NCI-H2081 treated with DMSO at 0.1 percent for 48 hours (cell line): ENCODE measurements around the gene HOXB2.

Experiments
- DNase-seq: peaks from one replicate; lab custom pipeline; 2025; lab: John Stamatoyannopoulos, UW

HOXB2 gene

GRCh38 chr17:48552466-48553189 is 7.7 kb upstream of the HOXB2 start:
- DNase-seq = no peak

- no peak for DNase-seq
These were observed 6.9 kb upstream of the HOXB2 start for GRCh38 chr17:48551596-48552465.

DNA sequence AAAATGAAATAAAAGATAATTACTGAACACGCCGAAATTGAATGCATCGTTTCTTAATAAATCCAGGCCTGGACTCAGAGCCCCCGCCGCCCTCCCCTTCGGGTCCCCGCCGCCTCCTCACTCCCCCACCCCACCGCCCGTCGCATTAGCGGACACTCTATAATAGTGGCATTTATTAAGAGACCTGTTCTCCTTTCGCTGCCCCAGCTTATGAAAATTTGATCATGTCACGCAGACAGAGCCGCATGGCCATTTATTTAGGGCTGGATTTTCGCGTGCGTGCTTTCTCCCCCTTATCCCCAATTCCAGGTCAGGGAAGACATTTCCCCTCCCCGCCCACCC is 6.3 kb upstream of the HOXB2 start:
- no peak for DNase-seq

DNA sequence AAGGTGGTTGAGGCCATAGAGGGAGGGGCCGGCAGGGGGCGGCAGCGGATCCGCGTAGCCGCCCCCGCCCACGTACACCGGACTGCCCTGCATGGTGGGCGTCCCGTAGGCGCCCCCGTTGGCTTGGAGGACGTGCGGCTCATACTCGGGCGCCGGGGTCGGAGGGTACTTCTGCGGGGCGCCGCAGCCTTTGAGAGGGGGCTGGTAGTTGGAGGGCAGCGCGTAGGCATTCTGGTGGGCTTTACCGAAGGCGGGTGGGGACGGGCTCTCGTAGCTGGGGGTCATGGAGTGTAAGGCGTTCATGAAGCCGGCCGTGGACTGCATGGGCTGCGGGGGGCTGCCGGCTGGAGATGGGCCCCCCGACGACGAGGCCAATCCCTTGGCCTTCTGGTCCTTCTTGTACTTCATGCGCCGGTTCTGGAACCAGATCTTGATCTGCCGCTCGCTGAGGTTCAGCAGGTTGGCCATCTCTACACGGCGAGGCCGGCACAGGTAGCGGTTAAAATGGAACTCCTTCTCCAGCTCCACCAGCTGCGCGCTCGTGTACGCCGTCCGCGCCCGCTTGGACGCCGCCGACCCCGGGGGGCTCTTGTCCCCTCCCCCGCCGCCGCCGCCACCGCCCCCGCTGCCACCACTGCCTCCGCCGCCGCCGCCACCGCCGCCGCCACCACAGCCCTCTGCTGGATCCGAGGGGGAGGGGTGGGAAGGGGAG is 5.7 kb upstream of the HOXB2 start:
- DNase-seq = no peak

GRCh38 chr17:48549914-48550501 is 5.1 kb upstream of the HOXB2 start:
- no peak for DNase-seq

DNA sequence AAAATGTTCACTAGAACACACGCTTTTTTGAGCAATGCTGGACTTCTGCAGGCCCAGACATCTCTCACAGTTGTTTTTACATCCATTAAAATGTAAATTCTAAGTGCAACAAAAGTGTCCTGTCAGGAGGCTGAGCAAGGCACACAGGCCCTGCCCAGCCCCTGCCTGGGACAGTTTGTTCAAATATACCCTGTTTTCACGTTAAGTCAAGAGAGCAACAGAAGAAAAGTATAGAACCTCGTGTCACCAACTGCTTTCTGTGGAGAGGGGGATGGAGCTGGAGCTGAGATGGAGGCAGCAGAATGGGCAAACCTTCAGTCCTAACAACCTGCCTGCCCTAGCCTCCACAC is 4.3 kb upstream of the HOXB2 start:
- no peak for DNase-seq

DNA sequence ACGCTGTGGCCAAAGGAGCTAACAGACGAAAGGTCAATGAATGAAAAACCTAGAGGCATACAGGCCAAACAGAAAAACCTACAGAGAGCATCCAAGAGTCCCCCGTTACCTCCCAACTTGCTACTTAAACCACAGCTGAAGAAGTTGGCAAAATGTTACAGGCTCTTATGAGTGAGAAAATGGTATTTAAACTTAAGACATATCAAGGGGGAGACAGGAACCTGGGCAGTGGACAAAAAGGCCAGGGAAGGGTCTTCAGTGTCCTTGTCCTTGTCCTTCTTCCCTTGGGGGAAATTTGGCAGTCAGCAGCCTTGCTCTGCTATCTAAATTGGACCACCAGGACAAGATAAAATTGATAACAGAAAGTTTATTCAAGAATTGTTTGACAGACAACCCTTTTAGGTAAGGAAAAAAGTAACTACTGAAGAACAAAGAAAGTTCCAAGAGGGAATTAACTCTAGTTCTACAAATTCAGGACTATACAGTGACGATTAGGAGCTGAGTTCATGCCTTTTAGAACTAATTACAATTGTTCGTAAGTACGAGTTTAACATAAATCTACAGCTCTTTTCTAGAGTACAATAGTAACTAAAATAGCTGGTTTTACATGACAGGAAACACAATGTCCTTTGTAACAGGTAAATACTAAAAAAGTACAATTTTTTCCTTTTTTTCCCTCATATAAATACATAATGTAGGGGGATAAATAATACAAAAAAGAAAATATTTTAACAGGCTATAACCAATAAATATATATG is 3.8 kb upstream of the HOXB2 start:
- DNase-seq = no peak

DNA sequence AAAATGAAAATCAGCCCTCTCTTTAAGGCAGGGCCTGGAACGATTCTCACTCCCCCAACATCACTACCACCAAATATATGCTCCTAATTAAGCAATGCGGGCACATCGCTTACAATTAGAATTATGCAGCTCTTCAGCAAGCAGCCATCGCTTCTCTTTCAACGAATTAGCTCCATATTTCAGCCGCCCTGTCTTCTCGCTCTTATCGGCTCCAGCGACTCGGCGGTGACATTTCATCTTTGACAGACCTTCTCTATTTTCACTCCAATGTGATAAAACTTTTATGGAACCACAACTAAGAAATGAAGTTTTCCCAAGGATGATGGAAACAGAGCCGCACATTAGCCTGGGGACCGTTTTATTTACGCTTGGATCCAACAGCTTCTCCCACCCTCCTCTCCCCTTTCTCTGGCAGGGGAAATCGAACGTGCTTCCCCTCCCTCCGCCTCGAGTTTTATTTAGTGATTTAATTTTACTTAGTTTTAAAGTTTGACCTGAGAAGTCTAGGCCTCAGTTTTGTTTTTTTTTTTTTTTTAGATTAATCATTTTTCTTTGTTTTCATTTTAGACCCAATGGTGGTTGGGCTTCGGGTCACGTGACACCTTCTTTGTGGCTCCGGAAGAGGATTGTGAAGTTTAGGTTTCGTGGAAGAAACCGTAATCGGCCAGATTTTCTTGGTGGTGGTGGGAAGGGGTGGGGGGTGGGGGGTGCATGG is 3.1 kb upstream of the HOXB2 start:
- DNase-seq = no peak

- peak; percentile 93 for DNase-seq
These were observed 2.3 kb upstream of the HOXB2 start for GRCh38 chr17:48546924-48547807.

DNA sequence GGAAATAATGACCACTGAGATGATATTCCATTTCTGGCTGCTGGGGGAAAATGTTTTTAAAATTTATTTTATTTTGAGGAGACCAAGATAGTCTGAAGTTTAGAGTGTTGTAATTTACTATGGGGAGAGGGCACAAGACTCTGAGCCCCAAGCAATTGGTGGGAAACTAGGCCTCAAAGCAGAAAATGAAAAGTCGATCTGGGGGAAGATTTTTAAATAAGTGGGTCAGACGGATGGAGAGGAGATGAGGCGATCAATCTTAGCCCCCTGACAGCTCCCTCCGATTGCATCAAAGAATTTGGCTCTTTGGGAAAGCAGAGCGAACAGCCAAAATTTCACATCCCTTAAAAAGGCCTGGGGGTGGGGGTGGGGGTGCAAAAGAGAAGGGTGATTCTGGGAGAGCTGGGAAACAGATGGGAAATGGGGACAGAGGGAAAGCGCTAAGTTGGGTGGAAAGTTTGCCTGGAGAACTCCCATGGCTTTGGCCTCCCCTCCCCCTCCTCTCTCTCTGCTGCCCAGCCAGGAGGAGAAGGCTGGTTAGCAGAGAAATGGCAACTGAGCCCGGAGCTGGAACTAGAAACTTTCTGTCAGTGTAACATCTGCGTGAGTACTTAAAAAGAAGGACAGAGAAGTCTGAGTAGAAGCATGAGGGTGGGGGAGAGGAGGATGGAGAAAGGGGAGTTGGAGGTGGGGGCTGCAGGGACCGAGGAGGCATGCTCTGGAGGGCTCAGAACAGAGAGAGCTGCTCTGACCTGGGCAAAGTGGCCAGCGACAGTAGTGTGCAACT is 1.4 kb upstream of the HOXB2 start:
- no peak for DNase-seq

- DNase-seq = no peak
These were observed 630 bp upstream of the HOXB2 start for GRCh38 chr17:48545539-48545938.

DNA sequence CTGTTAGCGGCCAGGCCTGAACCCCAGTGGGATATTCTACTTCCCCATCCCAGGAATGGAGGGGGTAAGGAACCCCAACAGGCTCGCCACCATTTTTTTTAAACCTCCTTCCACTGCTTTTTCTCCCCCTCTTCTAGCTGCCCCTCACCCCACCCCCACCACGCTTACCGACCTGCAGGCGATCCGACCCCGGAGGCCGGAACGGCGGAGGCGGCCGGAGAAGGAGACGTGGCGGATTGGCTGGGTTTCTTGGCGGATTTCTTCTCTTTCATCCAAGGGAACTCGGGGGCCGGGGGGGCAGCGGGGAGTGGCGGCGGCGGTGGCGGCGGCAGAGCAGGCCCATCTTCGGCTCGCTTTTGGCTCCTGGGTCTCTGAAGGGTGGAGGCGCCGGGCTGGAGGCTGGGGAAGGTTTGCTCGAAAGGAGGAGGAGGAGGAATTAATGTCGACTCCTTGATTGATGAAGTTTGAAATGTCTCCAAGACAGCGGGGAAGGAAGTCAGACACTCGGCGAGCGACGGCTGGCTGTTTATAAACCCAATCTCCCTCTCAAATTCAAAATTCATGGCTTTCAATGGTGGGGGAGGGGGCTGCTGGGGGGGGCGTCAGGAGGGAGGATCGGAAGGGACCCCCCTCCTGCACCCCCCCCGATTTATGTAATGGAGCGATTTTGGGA is 424 bp downstream of the HOXB2 start:
- no peak for DNase-seq

DNA sequence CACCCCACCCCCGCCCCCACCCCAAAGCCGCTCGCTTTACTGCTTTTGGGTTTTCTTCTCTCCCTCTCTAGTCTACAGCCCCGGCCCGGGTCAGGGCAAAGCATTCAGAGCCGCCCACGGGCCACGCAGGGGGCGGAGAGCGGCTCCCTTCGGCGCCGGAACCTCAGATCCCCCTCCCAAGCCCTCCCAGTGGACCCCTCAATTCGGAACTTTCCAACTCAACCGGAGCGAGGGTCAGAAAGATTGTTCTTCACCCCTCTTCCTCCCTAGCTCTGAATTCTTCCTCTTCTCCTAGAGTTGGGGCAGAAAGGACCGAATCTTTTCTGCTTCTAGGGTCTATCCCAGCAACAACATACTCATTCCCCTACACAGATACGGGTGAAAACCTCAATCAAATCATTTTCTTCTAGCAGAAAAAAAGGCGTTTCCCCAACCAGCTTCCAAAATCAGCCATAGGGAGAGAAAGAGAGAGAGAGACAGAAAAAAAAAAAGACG is 1.0 kb downstream of the HOXB2 start:
- DNase-seq = no peak

DNA sequence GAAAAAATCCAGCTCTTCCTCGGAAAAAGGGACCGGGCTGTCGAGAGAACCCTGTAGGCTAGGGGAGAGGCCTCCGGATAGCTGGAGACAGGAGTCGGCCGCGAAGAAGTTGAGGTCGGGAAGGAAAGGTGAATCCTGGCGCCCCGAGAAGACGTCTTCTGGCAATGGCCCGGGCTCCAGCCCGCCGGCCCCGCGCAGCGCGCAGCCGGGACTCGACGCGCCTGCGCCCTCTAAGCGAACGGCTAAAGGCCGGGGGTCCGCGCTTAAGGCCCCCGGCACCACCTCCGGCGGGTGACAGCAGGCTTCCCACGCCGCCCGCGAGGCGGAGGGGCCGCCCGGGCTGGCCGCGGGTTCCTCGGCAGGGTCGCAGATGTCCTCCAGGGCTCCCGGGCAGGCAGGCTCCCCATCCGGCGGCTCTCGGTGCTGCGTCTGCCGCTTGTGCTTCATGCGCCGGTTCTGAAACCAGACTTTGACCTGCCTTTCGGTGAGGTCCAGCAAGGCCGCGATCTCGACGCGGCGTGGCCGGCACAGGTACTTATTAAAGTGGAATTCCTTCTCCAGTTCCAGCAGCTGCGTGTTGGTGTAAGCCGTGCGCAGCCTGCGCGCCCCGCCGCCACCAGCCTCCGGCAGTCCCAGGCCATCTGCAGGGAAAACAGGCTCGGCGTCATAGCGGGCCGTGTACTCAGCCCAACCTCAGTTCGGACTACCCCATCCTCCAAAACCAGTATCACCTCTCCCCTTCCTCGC is 1.6 kb downstream of the HOXB2 start:
- DNase-seq = no peak

GRCh38 chr17:48542698-48543106 is 2.2 kb downstream of the HOXB2 start:
- no peak for DNase-seq

DNA sequence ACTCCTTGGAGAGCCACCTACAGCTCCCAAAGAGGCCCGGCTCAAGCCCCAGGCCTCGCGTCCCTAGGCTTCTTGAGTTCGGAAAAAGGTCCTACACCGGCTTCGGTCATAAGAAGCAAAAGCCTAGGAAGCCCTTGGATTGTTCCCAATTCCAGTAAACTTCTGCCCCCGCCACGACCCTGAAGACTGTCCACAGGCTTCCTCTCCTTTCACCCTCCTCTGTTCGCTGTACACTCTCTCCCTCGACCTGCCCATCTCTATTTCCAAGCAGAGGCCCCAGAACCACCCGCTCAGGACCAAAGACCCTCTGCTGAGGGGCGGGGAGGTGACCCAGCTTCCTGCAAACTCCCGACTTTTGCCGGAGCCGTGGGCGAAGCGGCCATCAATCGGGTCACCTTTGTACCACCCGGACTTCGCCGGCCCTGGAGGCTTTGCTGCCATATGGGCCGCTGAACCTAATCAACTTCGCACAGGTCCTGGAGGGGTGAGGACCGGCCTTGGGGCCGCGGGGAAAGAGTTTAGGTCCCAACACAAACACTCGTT is 2.7 kb downstream of the HOXB2 start:
- DNase-seq = no peak

DNA sequence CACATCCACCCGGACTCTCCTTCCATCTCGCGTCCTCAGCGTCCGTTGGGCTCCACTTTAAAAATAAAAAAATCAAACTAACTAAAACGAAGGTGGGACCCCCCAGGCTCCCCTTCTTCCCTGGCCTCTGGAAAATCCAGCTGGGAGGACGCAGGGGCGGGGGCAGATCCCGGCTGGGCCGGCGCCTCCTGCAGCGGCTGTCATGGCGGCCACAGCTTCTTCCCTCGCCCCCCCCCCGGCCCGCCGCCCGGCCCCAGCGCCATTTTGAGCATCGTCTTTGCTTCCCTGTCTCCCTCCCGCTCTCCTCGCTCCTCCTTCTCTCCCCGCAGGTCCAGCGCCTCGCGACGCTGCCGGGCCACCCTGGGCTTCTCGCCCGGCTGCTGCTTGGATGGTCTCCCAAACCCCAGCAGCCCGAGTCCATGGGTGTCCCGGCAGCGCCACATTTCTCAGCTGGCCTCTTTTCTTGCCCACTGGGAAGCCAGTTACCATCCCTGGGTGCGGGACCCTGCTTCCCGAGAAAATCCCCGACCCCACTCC is 3.3 kb downstream of the HOXB2 start:
- no peak for DNase-seq
